ENCODE measurements around the gene TGFBR3.

DNA sequence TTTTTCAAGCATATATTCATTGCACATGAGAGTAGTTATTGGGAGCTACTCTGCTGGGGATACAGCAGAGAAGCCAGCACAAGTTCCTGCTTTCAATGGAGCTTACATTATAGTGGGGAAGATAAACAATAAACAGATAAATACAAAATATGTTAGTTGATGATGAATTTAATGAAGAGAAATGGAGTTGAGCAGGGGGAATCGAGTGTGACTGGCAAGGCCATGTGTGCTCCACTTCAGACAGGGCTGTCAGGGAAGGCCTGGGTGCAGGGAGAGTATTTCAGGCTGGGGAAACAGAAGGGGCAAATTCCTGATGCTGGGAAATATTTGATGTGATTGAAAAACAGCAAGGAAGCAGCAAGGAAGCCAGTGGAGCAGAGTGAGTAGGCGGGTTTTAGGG, 42.1 kb upstream of the TGFBR3 start:
- TF ChIP-seq POLR2A (IDR thresholded peaks at IDR 0.05; ENCODE audit: low read depth, low read length) (no peak), TAF1 (IDR thresholded peaks at IDR 0.05; ENCODE audit: borderline replicate concordance, low read depth, low read length) (no peak)
